Smooth muscle cell (in vitro differentiated cells): Measurements from ENCODE around the gene CTDNEP1. TPM values are rescaled to one million over a fixed set of nuclear protein-coding genes. Genes with fewer than 3 reads are reported as not detected.

Experiments
- DNase-seq: peaks from one replicate; lab custom pipeline; 2025; ENCODE audit not compliant: unreplicated experiment; lab: John Stamatoyannopoulos, UW
- H2AFZ ChIP-seq: fragments of 200-600 bp; sonication (generic); 2 replicates; pipeline ENCODE4 v1.6.0; 2016; ENCODE audit warnings: antibody characterized with exemption, low read depth, mild to moderate bottlenecking
- H3F3A ChIP-seq: fragments of 200-600 bp; sonication (generic); 2 replicates; pipeline ENCODE4 v1.6.0; 2017; ENCODE audit warnings: antibody characterized with exemption, low read depth
- H3K27ac ChIP-seq: fragments of 200-600 bp; sonication (generic); 2 replicates; pipeline ENCODE4 v1.5.1; 2016; ENCODE audit warnings: low read depth, mild to moderate bottlenecking
- H3K27me3 ChIP-seq: fragments of 200-600 bp; sonication (generic); 2 replicates; pipeline ENCODE4 v1.6.1; 2016; ENCODE audit warnings: low read depth, mild to moderate bottlenecking
- H3K36me3 ChIP-seq: fragments of 200-600 bp; sonication (generic); 2 replicates; pipeline ENCODE4 v1.5.1; 2016; ENCODE audit warnings: low read depth
- H3K4me1 ChIP-seq: fragments of 200-600 bp; sonication (generic); 2 replicates; pipeline ENCODE4 v1.5.1; 2016; ENCODE audit warnings: low read depth
- H3K4me2 ChIP-seq: fragments of 200-600 bp; sonication (generic); 2 replicates; pipeline ENCODE4 v1.6.0; 2016; ENCODE audit warnings: mild to moderate bottlenecking
- H3K4me3 ChIP-seq: fragments of 200-600 bp; sonication (generic); 2 replicates; pipeline ENCODE4 v1.5.1; 2016; ENCODE audit warnings: mild to moderate bottlenecking
- H3K79me2 ChIP-seq: fragments of 200-600 bp; sonication (generic); 2 replicates; pipeline ENCODE4 v1.6.0; 2016; ENCODE audit warnings: low read depth, mild to moderate bottlenecking
- H3K9ac ChIP-seq: fragments of 200-600 bp; sonication (generic); 2 replicates; pipeline ENCODE4 v1.6.0; 2016; ENCODE audit warnings: low read depth
- H3K9me3 ChIP-seq: fragments of 200-600 bp; sonication (generic); replicated peaks from 2 replicates; pipeline ENCODE4 v1.5.1; 2016; ENCODE audit warnings: low read depth
- H4K20me1 ChIP-seq: fragments of 200-600 bp; sonication (generic); 2 replicates; pipeline ENCODE4 v1.6.0; 2016; ENCODE audit warnings: low read depth
- whole genome bisulfite sequencing: methylation state at CpG from one replicate; pipeline ENCODE4 v1.1.7; 2016; ENCODE audit warnings: low lambda C conversion rate; 5-methylcytosine and 5-hydroxymethylcytosine counted together
- polyA plus RNA-seq: library from polyadenylated mRNA; unstranded; fragments of >200 nt; fragmentation: Nextera tagmentation; extraction: Ambion mirVana; gene quantifications from 2 replicates; pipeline ENCODE4 v1.2.1, GENCODE V29; 2016
- total RNA-seq: library from RNA; depleted of rRNA; stranded (reverse); fragments of >200 nt; gene quantifications from 2 replicates; pipeline ENCODE4 v1.2.3, GENCODE V29; 2014
- TF ChIP-seq, protein P1 (sequence below): fragments of 200-600 bp; sonication (generic); IDR thresholded peaks from 2 replicates; pipeline ENCODE4 v1.5.1; 2017; ENCODE audit warnings: borderline replicate concordance, mild to moderate bottlenecking, antibody characterized with exemption; ENCODE audit not compliant: insufficient read depth, poor library complexity, severe bottlenecking

CTDNEP1 gene
- total and polyA plus RNA-seq, 2 experiments from 2014 or later, result 57.5 to 88.4 TPM

DNA sequence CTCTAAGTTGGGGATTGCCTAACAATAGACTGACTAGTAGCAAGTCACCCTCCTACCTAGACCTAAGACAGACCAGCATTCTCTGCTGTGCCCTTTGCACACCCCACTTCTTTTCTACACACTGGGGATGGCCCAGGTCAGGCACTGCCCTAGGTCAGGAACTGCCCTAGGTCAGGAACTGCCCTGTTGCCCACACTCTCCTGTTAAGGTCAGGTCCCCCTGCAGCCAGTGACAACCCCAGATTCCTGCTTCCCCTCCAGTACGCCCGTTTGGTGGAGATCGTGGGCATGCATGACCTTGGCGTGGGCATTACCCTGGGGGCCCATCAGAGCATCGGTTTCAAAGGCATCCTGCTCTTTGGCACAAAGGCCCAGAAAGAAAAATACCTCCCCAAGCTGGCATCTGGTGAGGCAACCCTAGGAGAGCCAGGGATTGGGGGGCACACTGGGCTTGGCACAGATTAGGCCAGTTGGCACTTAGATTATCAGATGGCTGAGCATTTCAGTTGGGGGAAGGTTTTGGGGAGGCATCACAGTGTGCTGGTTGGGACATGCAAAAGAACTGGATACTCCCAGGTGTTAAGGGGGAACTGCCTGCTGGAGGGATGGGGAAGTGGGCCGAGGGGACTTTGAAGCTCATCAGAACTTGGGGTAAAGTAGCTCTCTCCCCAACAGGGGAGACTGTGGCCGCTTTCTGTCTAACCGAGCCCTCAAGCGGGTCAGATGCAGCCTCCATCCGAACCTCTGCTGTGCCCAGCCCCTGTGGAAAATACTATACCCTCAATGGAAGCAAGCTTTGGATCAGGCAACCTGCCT, 30.0 kb downstream of the CTDNEP1 start:
- peak overlapping the region; percentile 82 for H3K4me3 ChIP-seq
- peaks cover 11% of the 10 kb centered on the region for H3K79me2 ChIP-seq
- peaks cover 54% of the 10 kb centered on the region for H4K20me1 ChIP-seq
- peaks cover 19% of the 10 kb centered on the region for H3F3A ChIP-seq
- no peak overlapping the region for H2AFZ ChIP-seq
- H3K9me3 ChIP-seq, result no peaks in the 10 kb centered on the region
- peak overlapping the region; percentile 96 for H3K4me2 ChIP-seq
- TF ChIP-seq, protein P1, sequence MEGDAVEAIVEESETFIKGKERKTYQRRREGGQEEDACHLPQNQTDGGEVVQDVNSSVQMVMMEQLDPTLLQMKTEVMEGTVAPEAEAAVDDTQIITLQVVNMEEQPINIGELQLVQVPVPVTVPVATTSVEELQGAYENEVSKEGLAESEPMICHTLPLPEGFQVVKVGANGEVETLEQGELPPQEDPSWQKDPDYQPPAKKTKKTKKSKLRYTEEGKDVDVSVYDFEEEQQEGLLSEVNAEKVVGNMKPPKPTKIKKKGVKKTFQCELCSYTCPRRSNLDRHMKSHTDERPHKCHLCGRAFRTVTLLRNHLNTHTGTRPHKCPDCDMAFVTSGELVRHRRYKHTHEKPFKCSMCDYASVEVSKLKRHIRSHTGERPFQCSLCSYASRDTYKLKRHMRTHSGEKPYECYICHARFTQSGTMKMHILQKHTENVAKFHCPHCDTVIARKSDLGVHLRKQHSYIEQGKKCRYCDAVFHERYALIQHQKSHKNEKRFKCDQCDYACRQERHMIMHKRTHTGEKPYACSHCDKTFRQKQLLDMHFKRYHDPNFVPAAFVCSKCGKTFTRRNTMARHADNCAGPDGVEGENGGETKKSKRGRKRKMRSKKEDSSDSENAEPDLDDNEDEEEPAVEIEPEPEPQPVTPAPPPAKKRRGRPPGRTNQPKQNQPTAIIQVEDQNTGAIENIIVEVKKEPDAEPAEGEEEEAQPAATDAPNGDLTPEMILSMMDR, result no peak
- H3K4me1 ChIP-seq, result peaks cover 31% of the 10 kb centered on the region
- no peaks in the 10 kb centered on the region for H3K27me3 ChIP-seq
- H3K36me3 ChIP-seq, result no peaks in the 10 kb centered on the region
- 98% methylated on average over 10 of the region's 10 CpGs for WGBS
- no peak overlapping the region for H3K9ac ChIP-seq
- no peak for DNase-seq
- H3K27ac ChIP-seq, result peak overlapping the region; percentile 19

DNA sequence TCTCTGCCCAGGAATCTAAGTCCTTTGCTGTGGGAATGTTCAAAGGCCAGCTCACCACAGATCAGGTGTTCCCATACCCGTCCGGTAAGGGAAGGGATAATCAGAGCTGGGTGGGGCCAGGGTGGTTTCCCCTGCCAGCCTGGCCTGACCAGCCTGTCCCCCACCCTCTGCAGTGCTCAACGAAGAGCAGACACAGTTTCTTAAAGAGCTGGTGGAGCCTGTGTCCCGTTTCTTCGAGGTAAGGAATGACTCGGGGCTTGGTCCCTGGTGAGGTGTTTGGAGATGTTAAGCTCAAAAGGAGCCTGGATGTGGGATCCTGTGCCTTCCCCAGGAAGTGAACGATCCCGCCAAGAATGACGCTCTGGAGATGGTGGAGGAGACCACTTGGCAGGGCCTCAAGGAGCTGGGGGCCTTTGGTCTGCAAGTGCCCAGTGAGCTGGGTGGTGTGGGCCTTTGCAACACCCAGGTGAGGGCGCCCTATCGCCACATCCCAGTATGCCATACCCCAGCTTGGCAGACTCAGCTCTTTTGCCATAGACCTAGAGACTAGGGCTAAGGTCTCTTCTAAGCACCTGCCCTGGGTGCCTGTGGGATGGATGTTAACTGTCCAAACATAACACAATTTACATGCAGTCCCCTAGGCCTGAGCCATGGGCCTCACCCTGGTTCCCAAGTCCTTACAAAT, 30.8 kb downstream of the CTDNEP1 start:
- H3K27me3 ChIP-seq, result no peaks in the 10 kb centered on the region
- peaks cover 24% of the 10 kb centered on the region for H3F3A ChIP-seq
- H3K4me2 ChIP-seq, result peak overlapping the region; percentile 96
- H3K9me3 ChIP-seq, result no peaks in the 10 kb centered on the region
- H2AFZ ChIP-seq, result no peak overlapping the region
- peak overlapping the region; percentile 96 for H3K9ac ChIP-seq
- TF ChIP-seq, protein P1, result peak; percentile 39
- no peaks in the 10 kb centered on the region for H3K36me3 ChIP-seq
- peak overlapping the region; percentile 82 for H3K4me3 ChIP-seq
- H3K79me2 ChIP-seq, result peaks cover 11% of the 10 kb centered on the region
- peak overlapping the region; percentile 95 for H3K27ac ChIP-seq
- H4K20me1 ChIP-seq, result peaks cover 53% of the 10 kb centered on the region
- no peak for DNase-seq
- WGBS, result 27% methylated on average over 11 of the region's 11 CpGs
- peaks cover 35% of the 10 kb centered on the region for H3K4me1 ChIP-seq

DNA sequence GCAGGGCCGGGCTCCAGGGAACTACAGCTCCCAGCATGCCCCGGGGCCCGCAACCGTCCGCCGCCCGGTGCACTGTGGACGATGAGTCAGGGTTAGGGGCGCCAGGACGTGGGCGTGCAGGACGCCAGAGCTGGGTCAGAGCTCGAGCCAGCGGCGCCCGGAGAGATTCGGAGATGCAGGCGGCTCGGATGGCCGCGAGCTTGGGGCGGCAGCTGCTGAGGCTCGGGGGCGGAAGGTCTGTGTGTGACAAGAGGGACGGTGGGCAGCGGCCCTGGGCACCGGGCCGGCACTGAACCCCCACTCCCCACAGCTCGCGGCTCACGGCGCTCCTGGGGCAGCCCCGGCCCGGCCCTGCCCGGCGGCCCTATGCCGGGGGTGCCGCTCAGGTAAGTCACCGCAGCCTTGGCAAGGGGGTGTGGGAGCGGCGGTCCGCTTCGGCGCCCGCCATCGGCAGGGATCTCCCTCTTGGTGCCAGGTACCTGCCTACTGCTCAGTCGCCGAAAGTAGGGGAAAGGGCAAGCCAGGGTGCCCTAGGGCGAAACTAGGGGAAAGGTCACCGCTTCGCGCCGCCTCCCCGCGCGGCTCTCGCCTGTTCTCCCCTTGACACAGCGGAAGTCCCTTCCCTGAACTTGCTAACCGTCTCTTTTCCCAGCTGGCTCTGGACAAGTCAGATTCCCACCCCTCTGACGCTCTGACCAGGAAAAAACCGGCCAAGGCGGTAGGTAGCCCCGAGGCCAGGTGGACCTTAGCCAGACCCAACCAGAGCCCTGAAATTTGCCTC, 31.5 kb downstream of the CTDNEP1 start, which contains the start of the genes ACADVL and DLG4:
TSS of gene ACADVL (plus strand) at position 127 of the 781 bp plus-strand sequence. CDS start at position 174, 47 bp downstream.
TSS of gene DLG4 (minus strand) at position 25 of the 781 bp plus-strand sequence.
- H3K4me2 ChIP-seq, result peak within 1 kb of the TSS; percentile 96
- H2AFZ ChIP-seq, result no peak within 1 kb of the TSS
- TF ChIP-seq, protein P1, result no peak
- peak within 1 kb of the TSS; percentile 96 for H3K9ac ChIP-seq
- WGBS, result 2% methylated on average over 62 of the region's 63 CpGs
- H3K9me3 ChIP-seq, result no peaks in the 10 kb centered on the region
- H3K4me1 ChIP-seq, result peaks cover 40% of the 10 kb centered on the region
- no peaks in the 10 kb centered on the region for H3K27me3 ChIP-seq
- peak; percentile 62 for DNase-seq
- H3K4me3 ChIP-seq, result peak within 1 kb of the TSS; percentile 82
- H4K20me1 ChIP-seq, result peaks cover 53% of the 10 kb centered on the region
- peak within 1 kb of the TSS; percentile 95 for H3K27ac ChIP-seq
- H3K36me3 ChIP-seq, result no peaks in the 10 kb centered on the region
- H3F3A ChIP-seq, result peaks cover 28% of the 10 kb centered on the region
- H3K79me2 ChIP-seq, result peaks cover 11% of the 10 kb centered on the region
